HuH-7.5 (cell line): ENCODE data around the gene C5AR1.
"Not testable (repeated sequence)": the region's sequence is repeated elsewhere in the genome, so short reads cannot be mapped to it uniquely, and the experiment has no call there.

Experiments
- DNase-seq: peaks from one replicate; pipeline ENCODE4 v3.0.0; 2011; ENCODE audit warnings: low spot score

Gene C5AR1

DNA sequence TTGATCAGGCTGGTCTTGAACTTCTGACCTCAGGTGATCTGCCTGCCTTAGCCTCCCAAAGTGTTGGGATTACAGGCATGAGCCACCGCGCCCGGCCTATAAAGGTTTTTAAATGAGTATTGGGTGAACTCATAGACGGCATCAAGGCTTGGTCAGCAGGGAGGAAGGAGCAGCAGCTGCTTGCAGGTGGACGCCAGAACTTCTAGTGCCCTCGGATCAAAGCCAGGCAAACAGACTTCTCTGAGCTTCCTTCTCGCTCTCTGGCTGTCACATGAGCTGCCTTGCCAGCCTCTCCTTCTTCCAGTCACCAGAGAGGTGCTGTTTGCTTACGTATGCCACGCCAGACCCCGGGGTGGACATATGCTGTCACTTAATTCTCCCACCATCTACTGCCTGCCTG, 55.8 kb downstream of the C5AR1 start:
- DNase-seq: not testable (repeated sequence)

DNA sequence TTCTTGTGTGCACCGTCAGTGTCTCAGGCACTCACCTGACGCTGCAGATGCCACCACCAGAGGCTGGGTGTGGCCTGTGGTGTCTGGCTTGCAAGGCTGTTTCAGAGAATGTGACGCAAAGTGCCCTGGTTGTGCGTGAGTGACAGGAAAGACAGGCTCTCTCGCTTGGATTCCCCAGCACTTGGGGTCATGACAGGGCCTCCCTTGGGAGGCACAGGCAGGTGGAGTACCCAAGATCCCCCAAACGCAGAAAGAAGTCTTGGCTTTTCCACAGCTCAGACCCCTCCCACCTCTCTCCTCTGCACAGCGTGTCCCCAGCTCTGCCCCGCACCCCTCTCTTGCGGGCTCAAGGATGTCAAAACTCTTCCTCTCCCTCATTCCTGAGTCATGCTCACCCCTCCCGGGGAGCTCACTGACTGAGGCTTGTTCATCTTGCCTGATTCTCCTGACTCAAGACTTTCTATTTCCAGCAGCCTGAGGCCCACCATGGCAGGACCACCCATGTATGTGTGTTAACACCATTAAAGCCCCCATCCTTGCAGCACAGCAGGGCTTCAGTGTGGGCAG, 60.5 kb downstream of the C5AR1 start:
- DNase-seq: no peak

GRCh38 chr19:47371261-47371660, 61.6 kb downstream of the C5AR1 start:
- DNase-seq: no peak
